Measurements from ENCODE around the gene GTPBP2.
A peak's percentile ranks its signal among the peaks of the same experiment; 100 is the strongest.

GRCh38 chr6:43645613-43645964 is 16.5 kb upstream of the GTPBP2 start:
- TF ChIP-seq CTCF (IDR thresholded peaks at IDR 0.05; ENCODE audit: control extremely low read depth in 1 of 3, insufficient read depth in 1 of 3, low read depth in 1 of 3, low read length in 3 of 3) (no peak), RNF2 (IDR thresholded peaks at IDR 0.05; ENCODE audit: borderline replicate concordance, low read depth, low read length, missing control alignments, poor library complexity, severe bottlenecking) (no peak), HDAC6 (IDR thresholded peaks at IDR 0.05; ENCODE audit: low read depth, low read length) (no peak), TAF1 (IDR thresholded peaks at IDR 0.05; ENCODE audit: low read depth, low read length) (peak; percentile 36; the same call in 1 of the 2 replicates), BACH1 (IDR thresholded peaks at IDR 0.05; ENCODE audit: low read length) (no peak), CREB1 (IDR thresholded peaks at IDR 0.05) (no peak)
- TF ChIP-seq, protein P1, sequence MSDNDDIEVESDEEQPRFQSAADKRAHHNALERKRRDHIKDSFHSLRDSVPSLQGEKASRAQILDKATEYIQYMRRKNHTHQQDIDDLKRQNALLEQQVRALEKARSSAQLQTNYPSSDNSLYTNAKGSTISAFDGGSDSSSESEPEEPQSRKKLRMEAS (IDR thresholded peaks at IDR 0.05): no peak
